ENCODE results near the gene GALNT4.
A peak's percentile ranks its signal among the peaks of the same experiment; 100 is the strongest.

The GALNT4 gene

GRCh38 chr12:89523843-89524540 lies 604 bp downstream of the GALNT4 start:
- no peak for DNase-seq (ENCODE audit: low read depth)
- peak overlapping the region; percentile 94 for H3K4me3 ChIP-seq (replicated peaks; ENCODE audit: low read depth, low read length)
- no peak for TF ChIP-seq CTCF (IDR thresholded peaks at IDR 0.05; ENCODE audit: low read length, missing control alignments)

DNA sequence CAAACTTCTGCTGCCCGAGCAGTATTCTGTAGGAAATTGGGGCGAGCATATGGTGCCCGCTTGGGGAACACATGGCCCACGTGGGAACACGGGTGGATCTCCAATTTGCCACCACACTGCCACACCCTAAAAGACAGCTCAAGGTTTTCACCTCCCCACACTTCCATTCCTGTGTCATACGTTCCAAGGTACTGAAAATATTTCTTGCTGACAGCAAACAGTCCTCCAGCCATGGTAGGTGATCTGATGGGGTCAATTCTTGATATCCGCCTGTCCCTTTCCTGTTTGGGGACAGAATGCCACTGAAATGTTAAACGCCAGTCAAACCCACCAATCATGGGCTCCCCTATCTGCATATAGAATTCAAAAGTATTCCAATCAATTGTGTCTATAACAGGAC lies 1.2 kb downstream of the GALNT4 start:
- H3K4me3 ChIP-seq (replicated peaks; ENCODE audit: low read depth, low read length), result peak overlapping the region; percentile 94
- no peak for DNase-seq (ENCODE audit: low read depth)
- TF ChIP-seq CTCF (IDR thresholded peaks at IDR 0.05; ENCODE audit: low read length, missing control alignments), result no peak

GRCh38 chr12:89521364-89522223 lies 3.0 kb downstream of the GALNT4 start:
- TF ChIP-seq CTCF (IDR thresholded peaks at IDR 0.05; ENCODE audit: low read length, missing control alignments), result no peak
- DNase-seq (ENCODE audit: low read depth), result peak; percentile 11

DNA sequence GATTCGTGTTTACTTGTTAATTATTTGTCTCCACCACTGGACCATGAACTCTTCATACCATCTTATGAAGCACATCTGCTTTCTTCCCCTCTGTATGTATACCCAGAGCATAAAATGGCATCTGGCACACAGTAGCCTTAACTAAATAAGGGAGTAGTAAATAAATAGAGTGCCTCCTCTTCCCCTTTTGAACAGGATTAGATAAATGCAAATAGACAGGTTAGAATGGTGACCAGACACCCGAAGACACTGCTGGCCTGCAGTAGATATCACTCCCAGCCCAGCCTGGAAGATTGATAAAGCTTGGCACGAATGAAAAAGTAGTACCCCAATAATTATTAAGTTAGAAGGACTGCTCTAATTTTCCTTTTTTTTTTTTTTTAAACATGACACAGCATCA lies 6.9 kb downstream of the GALNT4 start:
- no peak overlapping the region for H3K4me3 ChIP-seq (replicated peaks; ENCODE audit: low read depth, low read length)
- no peak for DNase-seq (ENCODE audit: low read depth)
- no peak for TF ChIP-seq CTCF (IDR thresholded peaks at IDR 0.05; ENCODE audit: low read length, missing control alignments)

More at GRCh38 chr12:89521364-89522223, 3.0 kb downstream of the GALNT4 start:
- peak overlapping the region; percentile 23 for H3K4me3 ChIP-seq (replicated peaks; ENCODE audit: low read depth, low read length)

GRCh38 chr12:89516633-89517032 lies 8.0 kb downstream of the GALNT4 start:
- H3K4me3 ChIP-seq (replicated peaks; ENCODE audit: low read depth, low read length), result no peak overlapping the region
- TF ChIP-seq CTCF (IDR thresholded peaks at IDR 0.05; ENCODE audit: low read length, missing control alignments), result no peak
- DNase-seq (ENCODE audit: low read depth), result no peak

- TF ChIP-seq CTCF (IDR thresholded peaks at IDR 0.05; ENCODE audit: low read length, missing control alignments), result no peak
- no peak for DNase-seq (ENCODE audit: low read depth)
- H3K4me3 ChIP-seq (replicated peaks; ENCODE audit: low read depth, low read length), result no peak overlapping the region
These were observed 9.8 kb downstream of the GALNT4 start for GRCh38 chr12:89514751-89515150.
